ENCODE measurements around the gene ELP1. TPM values are rescaled to one million over a fixed set of nuclear protein-coding genes. Genes with fewer than 3 reads are reported as not detected.

The ELP1 gene
- total RNA-seq, 4 donors from 2014 or later = 7.9 to 18.1 (median 13.3) TPM

- in situ Hi-C loops (cut with MboI; ENCODE audit: low pct_ligation_motif_present in 1 of 4, low pct_unique_long_range_greater_than_20kb in 1 of 4, low sequenced_read_pairs in 3 of 4) (loop anchor here in 1 of 4 donors (25.0 kb wide), 1 partner anchor 105 kb away; no protein-coding TSS in a partner anchor), intact Hi-C loops (cut with DNase I; ENCODE audit: low total_unique reads) (no loop called here)
- Histone ChIP-seq H3K4me1 (no peaks in the 10 kb centered on the region), H3K27ac (no peak overlapping the region), H3K4me3 (no peak overlapping the region), H3K9me3 (no peaks in the 10 kb centered on the region), H3K27me3 (no peaks in the 10 kb centered on the region), H3K36me3 (no peaks in the 10 kb centered on the region)
- TF ChIP-seq POLR2AphosphoS5 (IDR thresholded peaks at IDR 0.05) = no peak
- TF ChIP-seq EP300 (IDR thresholded peaks at IDR 0.05; ENCODE audit: low read depth) = no peak
- TF ChIP-seq POLR2A (IDR thresholded peaks at IDR 0.05) = no peak
- no peak for TF ChIP-seq CTCF (IDR thresholded peaks at IDR 0.05)
- WGBS, 2 donors (ENCODE audit: low coverage in 1 of 2) = 76 to 92% methylated on average over 2 to 6 of the region's 6 CpGs
- DNase-seq = no peak
These were observed 76.4 kb downstream of the ELP1 start for GRCh38 chr9:108857572-108857971.

GRCh38 chr9:108855888-108856287, 78.0 kb downstream of the ELP1 start, which contains the start of gene ACTL7B:
Gene ACTL7B, minus strand, starts transcription at chr9:108855986. Its CDS starts 56 bp downstream, at chr9:108855930.
- WGBS, 2 donors (ENCODE audit: low coverage in 1 of 2) = 91% methylated on average over 7 of the region's 7 CpGs; no CpG with 5 or more reads in 1 of the 2 donors
- no peaks in the 10 kb centered on the region for H3K27me3 ChIP-seq
- TF ChIP-seq CTCF (IDR thresholded peaks at IDR 0.05) (no peak), EP300 (IDR thresholded peaks at IDR 0.05; ENCODE audit: low read depth) (no peak), POLR2A (IDR thresholded peaks at IDR 0.05) (no peak), POLR2AphosphoS5 (IDR thresholded peaks at IDR 0.05) (no peak)
- in situ Hi-C loops (cut with MboI; ENCODE audit: low pct_ligation_motif_present in 1 of 4, low pct_unique_long_range_greater_than_20kb in 1 of 4, low sequenced_read_pairs in 3 of 4) = loop anchor here in 1 of 4 donors (25.0 kb wide), 1 partner anchor 106 kb away; no protein-coding TSS in a partner anchor
- H3K4me3 ChIP-seq = no peak within 1 kb of the TSS
- no peaks in the 10 kb centered on the region for H3K36me3 ChIP-seq
- H3K27ac ChIP-seq = no peak within 1 kb of the TSS
- H3K4me1 ChIP-seq = no peaks in the 10 kb centered on the region
- no peaks in the 10 kb centered on the region for H3K9me3 ChIP-seq
- DNase-seq = no peak
- intact Hi-C loops (cut with DNase I; ENCODE audit: low total_unique reads) = no loop called here

GRCh38 chr9:108855529-108855886, 78.4 kb downstream of the ELP1 start:
- Histone ChIP-seq H3K4me3 (no peak overlapping the region), H3K27me3 (no peaks in the 10 kb centered on the region), H3K9me3 (no peaks in the 10 kb centered on the region), H3K27ac (no peak overlapping the region), H3K4me1 (no peaks in the 10 kb centered on the region), H3K36me3 (no peaks in the 10 kb centered on the region)
- 95% methylated on average over 25 of the region's 25 CpGs; no CpG with 5 or more reads in 1 of the 2 donors for WGBS, 2 donors (ENCODE audit: low coverage in 1 of 2)
- TF ChIP-seq CTCF (IDR thresholded peaks at IDR 0.05) (no peak), EP300 (IDR thresholded peaks at IDR 0.05; ENCODE audit: low read depth) (no peak), POLR2AphosphoS5 (IDR thresholded peaks at IDR 0.05) (no peak), POLR2A (IDR thresholded peaks at IDR 0.05) (no peak)
- in situ Hi-C loops (cut with MboI; ENCODE audit: low pct_ligation_motif_present in 1 of 4, low pct_unique_long_range_greater_than_20kb in 1 of 4, low sequenced_read_pairs in 3 of 4) = loop anchor here in 1 of 4 donors (25.0 kb wide), 1 partner anchor 107 kb away; no protein-coding TSS in a partner anchor
- no peak for DNase-seq
- intact Hi-C loops (cut with DNase I; ENCODE audit: low total_unique reads) = no loop called here

GRCh38 chr9:108854641-108855528, 79.0 kb downstream of the ELP1 start:
- Histone ChIP-seq H3K4me3 (no peak overlapping the region), H3K27ac (no peak overlapping the region), H3K36me3 (no peaks in the 10 kb centered on the region), H3K9me3 (no peaks in the 10 kb centered on the region), H3K4me1 (no peaks in the 10 kb centered on the region), H3K27me3 (no peaks in the 10 kb centered on the region)
- in situ Hi-C loops (cut with MboI; ENCODE audit: low pct_ligation_motif_present in 1 of 4, low pct_unique_long_range_greater_than_20kb in 1 of 4, low sequenced_read_pairs in 3 of 4) = loop anchor here in 1 of 4 donors (25.0 kb wide), 1 partner anchor 107 kb away; no protein-coding TSS in a partner anchor
- intact Hi-C loops (cut with DNase I; ENCODE audit: low total_unique reads) = no loop called here
- 94% methylated on average over 53 of the region's 59 CpGs; no CpG with 5 or more reads in 1 of the 2 donors for WGBS, 2 donors (ENCODE audit: low coverage in 1 of 2)
- TF ChIP-seq EP300 (IDR thresholded peaks at IDR 0.05; ENCODE audit: low read depth) = no peak
- TF ChIP-seq POLR2AphosphoS5 (IDR thresholded peaks at IDR 0.05) = no peak
- TF ChIP-seq CTCF (IDR thresholded peaks at IDR 0.05) = no peak
- DNase-seq = no peak
